ENCODE results near the gene HCFC2.

DNA sequence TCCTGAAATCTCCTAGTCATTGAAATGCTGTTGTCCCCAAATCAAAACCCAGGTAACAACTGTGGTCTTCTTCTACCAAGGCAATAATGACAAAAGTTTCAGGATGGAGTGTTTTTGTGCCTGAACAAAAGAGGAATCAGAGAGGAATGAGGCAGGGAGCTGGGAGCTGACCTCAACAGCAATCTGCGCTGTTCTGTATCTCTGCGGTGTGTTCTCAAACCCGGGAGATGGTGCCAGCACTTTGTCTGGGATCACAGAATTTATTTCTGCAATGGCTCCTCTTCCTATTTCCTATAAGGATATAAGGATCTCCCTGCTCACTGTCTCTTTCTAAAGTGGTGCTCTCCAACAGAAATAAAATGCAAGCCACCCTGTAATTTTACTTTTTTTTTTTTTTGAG is 13.9 kb upstream of the HCFC2 start:
- TF ChIP-seq CTCF (conservative IDR thresholded peaks at IDR 0.05 in 1 of 2, IDR thresholded peaks at IDR 0.05 in 1 of 2; ENCODE audit: extremely low read depth in 1 of 2, insufficient read depth in 1 of 2, low read depth in 1 of 2, low read length in 2 of 2) (no peak), EZH2 (IDR thresholded peaks at IDR 0.05; ENCODE audit: borderline replicate concordance, low read length) (no peak)
